PC-9 (cell line): ENCODE results near the gene RAD1.

Experiments
- CTCF ChIP-seq: fragments of 200-600 bp; sonication (generic); conservative IDR thresholded peaks from 2 replicates; pipeline ENCODE4 v1.6.1; 2017; ENCODE audit warnings: mixed run types, antibody characterized with exemption, mild to moderate bottlenecking, moderate library complexity
- EZH2 ChIP-seq: fragments of 200-600 bp; sonication (generic); IDR thresholded peaks from 2 replicates; pipeline ENCODE4 v1.8.0; 2017; ENCODE audit warnings: antibody characterized with exemption, low read depth

GRCh38 chr5:34915856-34916192, 520 bp upstream of the RAD1 start:
- no peak for TF ChIP-seq CTCF
- no peak for TF ChIP-seq EZH2
